ENCODE data around the gene MKNK2. TPM values are rescaled to one million over a fixed set of nuclear protein-coding genes. Genes with fewer than 3 reads are reported as not detected.
"Not testable (repeated sequence)": the region's sequence is repeated elsewhere in the genome, so short reads cannot be mapped to it uniquely, and the experiment has no call there.

MKNK2 gene
- total RNA-seq, 3 donors from 2014 or later (not counting 1 experiment from before 2014, with no cell fraction given) = 259 to 389 (median 322) TPM

DNA sequence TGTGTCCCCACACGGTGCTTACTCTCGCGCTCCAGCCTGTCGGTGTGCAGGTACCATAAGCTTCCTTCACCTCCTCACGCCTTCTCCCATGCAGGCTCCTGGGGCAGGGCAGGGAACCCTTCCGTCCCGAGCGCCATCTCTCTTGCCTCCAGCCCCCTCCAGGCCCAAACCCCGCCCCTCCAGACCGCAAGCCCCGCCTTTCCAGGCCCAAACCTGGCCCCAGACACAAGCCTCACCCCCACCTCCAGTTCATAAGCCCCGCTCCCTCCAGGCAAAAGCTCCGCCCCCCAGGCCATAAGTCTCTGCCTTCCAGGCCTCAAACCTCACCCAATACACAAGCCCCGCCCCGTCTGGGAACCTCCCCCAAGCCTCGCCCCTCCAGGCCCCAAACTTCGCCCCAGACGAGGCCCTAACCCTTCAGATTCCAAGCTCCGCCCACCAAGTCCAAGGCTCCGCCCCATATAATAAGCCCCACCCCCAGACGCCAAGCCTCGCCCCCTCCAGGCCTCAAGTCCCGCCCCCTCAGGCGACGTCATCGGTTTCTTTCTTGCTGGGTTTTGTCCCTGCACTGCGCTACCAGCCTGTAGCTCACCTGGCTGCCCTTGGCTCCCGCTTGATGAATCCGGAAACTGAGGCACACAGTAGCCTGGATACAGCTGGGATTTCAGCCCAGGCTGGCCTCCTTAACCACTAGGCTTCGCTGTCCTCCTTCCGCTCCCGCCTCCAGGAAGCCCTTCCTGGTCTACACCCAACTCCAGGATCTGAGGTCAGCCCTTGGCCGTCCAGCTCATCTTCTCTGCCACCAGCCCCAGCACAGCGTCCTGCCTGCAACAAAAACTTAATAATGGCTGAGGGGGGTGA, 16.1 kb downstream of the MKNK2 start:
- Histone ChIP-seq H3K9me3 (ENCODE audit: control insufficient read depth, insufficient read depth, low read length) (peaks cover 6% of the 10 kb centered on the region), H3K27ac (ENCODE audit: low read length) (no peak overlapping the region), H3K4me3 (ENCODE audit: low read length) (no peak overlapping the region), H3K4me1 (ENCODE audit: control insufficient read depth, insufficient read depth, low read length) (peaks cover 29% of the 10 kb centered on the region), H3K36me3 (ENCODE audit: control insufficient read depth, insufficient read depth, low read length) (peaks cover 20% of the 10 kb centered on the region), H3K27me3 (ENCODE audit: control insufficient read depth, insufficient read depth, low read length) (no peaks in the 10 kb centered on the region)
- ATAC-seq (peak; percentile 78 to 84 (median 80)), DNase-seq (peak; percentile 67 to 79)
- H3K36me3 Mint-ChIP-seq = no peaks in the 10 kb centered on the region
- H3K4me1 Mint-ChIP-seq = peaks cover 19 to 33% of the 10 kb centered on the region in 2 donors
- TF ChIP-seq, protein P1, sequence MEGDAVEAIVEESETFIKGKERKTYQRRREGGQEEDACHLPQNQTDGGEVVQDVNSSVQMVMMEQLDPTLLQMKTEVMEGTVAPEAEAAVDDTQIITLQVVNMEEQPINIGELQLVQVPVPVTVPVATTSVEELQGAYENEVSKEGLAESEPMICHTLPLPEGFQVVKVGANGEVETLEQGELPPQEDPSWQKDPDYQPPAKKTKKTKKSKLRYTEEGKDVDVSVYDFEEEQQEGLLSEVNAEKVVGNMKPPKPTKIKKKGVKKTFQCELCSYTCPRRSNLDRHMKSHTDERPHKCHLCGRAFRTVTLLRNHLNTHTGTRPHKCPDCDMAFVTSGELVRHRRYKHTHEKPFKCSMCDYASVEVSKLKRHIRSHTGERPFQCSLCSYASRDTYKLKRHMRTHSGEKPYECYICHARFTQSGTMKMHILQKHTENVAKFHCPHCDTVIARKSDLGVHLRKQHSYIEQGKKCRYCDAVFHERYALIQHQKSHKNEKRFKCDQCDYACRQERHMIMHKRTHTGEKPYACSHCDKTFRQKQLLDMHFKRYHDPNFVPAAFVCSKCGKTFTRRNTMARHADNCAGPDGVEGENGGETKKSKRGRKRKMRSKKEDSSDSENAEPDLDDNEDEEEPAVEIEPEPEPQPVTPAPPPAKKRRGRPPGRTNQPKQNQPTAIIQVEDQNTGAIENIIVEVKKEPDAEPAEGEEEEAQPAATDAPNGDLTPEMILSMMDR (IDR thresholded peaks at IDR 0.05) = no peak
- H3K9me3 Mint-ChIP-seq = no peaks in the 10 kb centered on the region
- intact Hi-C loops (cut with micrococcal nuclease) = no loop called here
- peak overlapping the region; percentile 45 for H3K4me3 Mint-ChIP-seq
- peak overlapping the region; percentile 58 to 81 for H3K27ac Mint-ChIP-seq
- no peaks in the 10 kb centered on the region for H3K27me3 Mint-ChIP-seq (ENCODE audit: low read depth in 2 of 2)
- 48% methylated on average over 34 of the region's 34 CpGs for WGBS (ENCODE audit: insufficient coverage)

DNA sequence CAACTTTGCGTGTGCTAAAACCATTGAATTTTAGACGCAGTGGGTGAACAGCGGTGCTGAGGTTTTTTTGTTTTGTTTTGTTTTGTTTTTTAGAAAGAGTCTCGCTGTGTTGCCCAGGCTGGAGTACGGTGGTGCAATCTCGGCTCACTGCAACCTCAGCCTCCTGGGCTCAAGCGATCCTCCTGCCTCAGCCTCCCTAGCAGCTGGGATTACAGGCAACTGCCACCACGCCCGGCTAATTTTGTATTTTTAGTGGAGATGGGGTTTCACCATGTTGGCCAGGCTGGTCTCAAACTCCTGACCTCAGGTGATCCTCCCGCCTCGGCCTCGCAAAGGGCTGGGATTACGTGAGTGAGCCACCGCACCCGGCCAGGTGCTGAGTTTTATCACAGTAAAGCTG, 16.8 kb downstream of the MKNK2 start:
- H3K27me3 ChIP-seq (ENCODE audit: control insufficient read depth, insufficient read depth, low read length); DNase-seq; H3K9me3 ChIP-seq (ENCODE audit: control insufficient read depth, insufficient read depth, low read length); H3K9me3 Mint-ChIP-seq; H3K27ac ChIP-seq (ENCODE audit: low read length); ATAC-seq; H3K27ac Mint-ChIP-seq; H3K4me3 ChIP-seq (ENCODE audit: low read length); H3K36me3 Mint-ChIP-seq; H3K4me3 Mint-ChIP-seq; intact Hi-C loops (cut with micrococcal nuclease); H3K27me3 Mint-ChIP-seq (ENCODE audit: low read depth in 2 of 2): not testable (repeated sequence)
- Histone ChIP-seq H3K4me1 (ENCODE audit: control insufficient read depth, insufficient read depth, low read length) (peaks cover 29% of the 10 kb centered on the region), H3K36me3 (ENCODE audit: control insufficient read depth, insufficient read depth, low read length) (peaks cover 13% of the 10 kb centered on the region)
- 95% methylated on average over 14 of the region's 15 CpGs for WGBS (ENCODE audit: insufficient coverage)
- H3K4me1 Mint-ChIP-seq = peaks cover 19 to 30% of the 10 kb centered on the region in 2 donors

DNA sequence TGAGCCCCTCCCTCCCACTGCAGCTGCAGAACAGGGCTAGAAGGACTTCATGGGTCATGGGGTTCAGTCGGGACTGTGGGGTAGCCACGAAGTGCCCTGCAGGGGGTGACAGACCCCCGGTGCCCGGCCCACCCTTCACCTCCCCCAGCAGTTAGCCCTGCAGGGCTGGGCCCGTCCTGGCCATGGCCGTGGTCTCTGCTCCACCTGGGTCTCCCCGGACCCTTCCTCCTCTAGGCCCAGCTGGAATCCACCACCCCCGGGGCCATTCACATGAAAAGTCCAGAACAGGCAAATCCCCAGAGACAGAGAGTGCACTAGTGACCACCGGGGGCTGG, 17.3 kb downstream of the MKNK2 start:
- TF ChIP-seq, protein P1 (IDR thresholded peaks at IDR 0.05) = no peak
- Mint-ChIP-seq H3K27me3 (ENCODE audit: low read depth in 2 of 2) (no peaks in the 10 kb centered on the region), H3K9me3 (no peaks in the 10 kb centered on the region), H3K36me3 (no peaks in the 10 kb centered on the region), H3K27ac (no peak overlapping the region), H3K4me1 (peaks cover 19 to 27% of the 10 kb centered on the region in 2 donors), H3K4me3 (no peak overlapping the region)
- DNase-seq = no peak
- intact Hi-C loops (cut with micrococcal nuclease) = no loop called here
- Histone ChIP-seq H3K27ac (ENCODE audit: low read length) (no peak overlapping the region), H3K9me3 (ENCODE audit: control insufficient read depth, insufficient read depth, low read length) (peaks cover 6% of the 10 kb centered on the region), H3K27me3 (ENCODE audit: control insufficient read depth, insufficient read depth, low read length) (no peaks in the 10 kb centered on the region), H3K4me1 (ENCODE audit: control insufficient read depth, insufficient read depth, low read length) (peaks cover 29% of the 10 kb centered on the region), H3K36me3 (ENCODE audit: control insufficient read depth, insufficient read depth, low read length) (peaks cover 10% of the 10 kb centered on the region), H3K4me3 (ENCODE audit: low read length) (no peak overlapping the region)
- 86% methylated on average over 9 of the region's 9 CpGs for WGBS (ENCODE audit: insufficient coverage)
- no peak for ATAC-seq

DNA sequence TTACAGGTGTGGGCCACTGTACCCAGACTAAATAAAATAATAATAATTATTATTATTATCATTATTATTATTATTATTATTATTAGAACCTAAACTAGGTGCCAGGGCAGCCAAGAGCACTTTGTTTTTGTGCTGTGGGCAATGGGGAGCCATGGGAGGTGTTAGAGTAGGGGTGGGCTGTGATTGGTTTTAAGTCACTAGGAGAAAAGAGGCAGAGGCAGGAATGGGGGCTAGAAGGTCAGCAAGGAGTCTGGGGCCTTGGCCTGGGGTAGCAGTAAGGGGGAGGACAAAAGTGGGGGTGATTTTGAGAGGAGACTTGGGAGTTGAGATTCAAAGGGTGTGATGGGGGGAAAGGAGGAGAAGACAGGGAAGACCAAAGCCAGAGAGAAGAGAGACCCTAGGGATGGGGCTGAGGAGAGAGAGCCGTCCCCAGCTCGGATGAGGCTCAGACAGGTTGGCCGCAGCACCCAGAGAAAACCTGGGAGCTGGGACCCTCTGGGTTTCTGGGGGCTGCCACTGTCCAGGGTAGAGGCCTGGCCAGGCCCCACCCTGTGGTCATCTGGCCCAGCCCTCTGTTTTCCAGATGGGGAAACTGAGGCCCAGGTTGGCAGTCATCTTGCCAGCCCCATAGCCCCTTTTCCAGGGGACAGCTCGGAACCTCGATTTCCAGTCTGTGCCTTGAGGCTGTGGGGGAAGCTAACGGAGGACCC, 17.8 kb downstream of the MKNK2 start:
- H3K27ac ChIP-seq (ENCODE audit: low read length) = no peak overlapping the region
- 97% methylated on average over 6 of the region's 6 CpGs for WGBS (ENCODE audit: insufficient coverage)
- peaks cover 5% of the 10 kb centered on the region for H3K36me3 ChIP-seq (ENCODE audit: control insufficient read depth, insufficient read depth, low read length)
- H3K9me3 Mint-ChIP-seq = no peaks in the 10 kb centered on the region
- no peak overlapping the region for H3K4me3 Mint-ChIP-seq
- H3K36me3 Mint-ChIP-seq = no peaks in the 10 kb centered on the region
- TF ChIP-seq, protein P1 (IDR thresholded peaks at IDR 0.05) = no peak
- no peak overlapping the region for H3K4me3 ChIP-seq (ENCODE audit: low read length)
- peak overlapping the region in 1 of 2 donors; percentile 82 for H3K27ac Mint-ChIP-seq
- DNase-seq = no peak
- no peak for ATAC-seq
- H3K27me3 Mint-ChIP-seq (ENCODE audit: low read depth in 2 of 2) = no peaks in the 10 kb centered on the region
- peaks cover 29% of the 10 kb centered on the region for H3K4me1 ChIP-seq (ENCODE audit: control insufficient read depth, insufficient read depth, low read length)
- peaks cover 6% of the 10 kb centered on the region for H3K9me3 ChIP-seq (ENCODE audit: control insufficient read depth, insufficient read depth, low read length)
- H3K4me1 Mint-ChIP-seq = peaks cover 19 to 27% of the 10 kb centered on the region in 2 donors
- H3K27me3 ChIP-seq (ENCODE audit: control insufficient read depth, insufficient read depth, low read length) = no peaks in the 10 kb centered on the region
- intact Hi-C loops (cut with micrococcal nuclease) = no loop called here
